Osteocyte (in vitro differentiated cells): Measurements from ENCODE around the gene DGCR8. TPM values are rescaled to one million over a fixed set of nuclear protein-coding genes. Genes with fewer than 3 reads are reported as not detected.
"Not testable (repeated sequence)": the region's sequence is repeated elsewhere in the genome, so short reads cannot be mapped to it uniquely, and the experiment has no call there.

Experiments used
- DNase-seq: peaks from one replicate; pipeline ENCODE4 v3.0.0; 2021; ENCODE audit warnings: mixed read lengths; ENCODE audit not compliant: unreplicated experiment; ENCODE audit errors: extremely low spot score
- H3K27ac Mint-ChIP-seq: one replicate; pipeline ENCODE4 v1.8.0; 2021; ENCODE audit warnings: mild to moderate bottlenecking, mixed read lengths; ENCODE audit not compliant: unreplicated experiment
- H3K27me3 Mint-ChIP-seq: one replicate; pipeline ENCODE4 v1.8.0; 2021; ENCODE audit warnings: mixed read lengths; ENCODE audit not compliant: unreplicated experiment
- H3K36me3 Mint-ChIP-seq: one replicate; pipeline ENCODE4 v1.8.0; 2021; ENCODE audit warnings: mixed read lengths; ENCODE audit not compliant: unreplicated experiment
- H3K4me1 Mint-ChIP-seq: one replicate; pipeline ENCODE4 v1.8.0; 2021; ENCODE audit warnings: mixed read lengths; ENCODE audit not compliant: unreplicated experiment
- H3K4me3 Mint-ChIP-seq: one replicate; pipeline ENCODE4 v1.8.0; 2021; ENCODE audit warnings: mild to moderate bottlenecking, moderate library complexity, mixed read lengths; ENCODE audit not compliant: unreplicated experiment
- H3K9me3 Mint-ChIP-seq: one replicate; pipeline ENCODE4 v1.8.0; 2021; ENCODE audit warnings: mixed read lengths; ENCODE audit not compliant: unreplicated experiment
- total RNA-seq: library from RNA; stranded (reverse); gene quantifications from 2 replicates; pipeline ENCODE4 v1.2.1, GENCODE V29; 2021
- TF ChIP-seq, protein P1 (sequence below): fragments of 200-600 bp; sonication (generic); IDR thresholded peaks from 2 replicates; pipeline ENCODE4 v1.5.0; 2021; ENCODE audit warnings: antibody characterized with exemption, mild to moderate bottlenecking, moderate library complexity

The DGCR8 gene
- total RNA-seq, 1 donor from 2014 or later, result 45.1 TPM

DNA sequence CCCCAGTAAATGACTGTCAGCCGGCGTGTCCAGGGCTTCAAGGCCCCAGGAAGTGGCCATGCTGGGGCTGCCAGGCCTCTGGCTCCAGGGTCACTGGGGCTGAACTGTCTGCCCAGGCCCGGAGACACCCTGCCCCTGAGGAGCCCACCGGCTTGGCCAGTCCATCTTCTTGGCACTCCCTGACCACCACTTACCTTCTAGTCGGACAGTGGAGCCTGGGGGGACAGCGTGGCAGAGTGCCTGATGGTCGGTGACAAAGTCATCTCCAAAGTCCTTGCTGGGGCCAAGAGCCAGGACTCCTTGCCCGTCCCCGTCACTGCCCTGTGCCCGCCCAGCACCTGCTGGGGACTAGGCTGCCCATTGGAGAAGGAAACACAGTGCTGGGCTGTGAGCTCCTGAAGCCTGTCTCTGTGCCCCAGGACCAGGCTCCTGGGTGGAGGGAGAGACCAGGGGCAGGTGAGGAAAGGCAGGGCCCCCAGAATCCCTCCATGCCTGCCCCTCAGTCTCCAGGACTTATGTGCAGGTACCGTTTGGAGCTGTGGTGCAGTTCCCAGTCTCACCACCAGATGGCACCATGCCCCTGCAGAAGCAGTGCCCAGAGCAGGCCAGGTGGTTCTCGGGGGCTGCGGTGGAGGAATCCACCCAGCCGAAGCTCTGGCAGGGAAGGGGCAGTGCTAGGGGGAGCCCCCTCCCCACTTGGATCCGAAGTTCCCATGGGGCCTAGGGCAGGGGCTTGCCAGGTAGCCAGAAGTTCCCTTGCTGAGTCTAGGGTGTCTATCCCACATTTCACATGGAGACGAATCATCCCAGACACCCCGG lies 76.8 kb downstream of the DGCR8 start:
- no peaks in the 10 kb centered on the region for H3K27me3 Mint-ChIP-seq
- H3K9me3 Mint-ChIP-seq, result no peaks in the 10 kb centered on the region
- peak; percentile 94 for DNase-seq
- H3K36me3 Mint-ChIP-seq, result no peaks in the 10 kb centered on the region
- TF ChIP-seq, protein P1, sequence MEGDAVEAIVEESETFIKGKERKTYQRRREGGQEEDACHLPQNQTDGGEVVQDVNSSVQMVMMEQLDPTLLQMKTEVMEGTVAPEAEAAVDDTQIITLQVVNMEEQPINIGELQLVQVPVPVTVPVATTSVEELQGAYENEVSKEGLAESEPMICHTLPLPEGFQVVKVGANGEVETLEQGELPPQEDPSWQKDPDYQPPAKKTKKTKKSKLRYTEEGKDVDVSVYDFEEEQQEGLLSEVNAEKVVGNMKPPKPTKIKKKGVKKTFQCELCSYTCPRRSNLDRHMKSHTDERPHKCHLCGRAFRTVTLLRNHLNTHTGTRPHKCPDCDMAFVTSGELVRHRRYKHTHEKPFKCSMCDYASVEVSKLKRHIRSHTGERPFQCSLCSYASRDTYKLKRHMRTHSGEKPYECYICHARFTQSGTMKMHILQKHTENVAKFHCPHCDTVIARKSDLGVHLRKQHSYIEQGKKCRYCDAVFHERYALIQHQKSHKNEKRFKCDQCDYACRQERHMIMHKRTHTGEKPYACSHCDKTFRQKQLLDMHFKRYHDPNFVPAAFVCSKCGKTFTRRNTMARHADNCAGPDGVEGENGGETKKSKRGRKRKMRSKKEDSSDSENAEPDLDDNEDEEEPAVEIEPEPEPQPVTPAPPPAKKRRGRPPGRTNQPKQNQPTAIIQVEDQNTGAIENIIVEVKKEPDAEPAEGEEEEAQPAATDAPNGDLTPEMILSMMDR, result peak; percentile 97
- H3K4me3 Mint-ChIP-seq, result no peak overlapping the region
- H3K4me1 Mint-ChIP-seq, result peaks cover 9% of the 10 kb centered on the region
- H3K27ac Mint-ChIP-seq, result no peak overlapping the region

DNA sequence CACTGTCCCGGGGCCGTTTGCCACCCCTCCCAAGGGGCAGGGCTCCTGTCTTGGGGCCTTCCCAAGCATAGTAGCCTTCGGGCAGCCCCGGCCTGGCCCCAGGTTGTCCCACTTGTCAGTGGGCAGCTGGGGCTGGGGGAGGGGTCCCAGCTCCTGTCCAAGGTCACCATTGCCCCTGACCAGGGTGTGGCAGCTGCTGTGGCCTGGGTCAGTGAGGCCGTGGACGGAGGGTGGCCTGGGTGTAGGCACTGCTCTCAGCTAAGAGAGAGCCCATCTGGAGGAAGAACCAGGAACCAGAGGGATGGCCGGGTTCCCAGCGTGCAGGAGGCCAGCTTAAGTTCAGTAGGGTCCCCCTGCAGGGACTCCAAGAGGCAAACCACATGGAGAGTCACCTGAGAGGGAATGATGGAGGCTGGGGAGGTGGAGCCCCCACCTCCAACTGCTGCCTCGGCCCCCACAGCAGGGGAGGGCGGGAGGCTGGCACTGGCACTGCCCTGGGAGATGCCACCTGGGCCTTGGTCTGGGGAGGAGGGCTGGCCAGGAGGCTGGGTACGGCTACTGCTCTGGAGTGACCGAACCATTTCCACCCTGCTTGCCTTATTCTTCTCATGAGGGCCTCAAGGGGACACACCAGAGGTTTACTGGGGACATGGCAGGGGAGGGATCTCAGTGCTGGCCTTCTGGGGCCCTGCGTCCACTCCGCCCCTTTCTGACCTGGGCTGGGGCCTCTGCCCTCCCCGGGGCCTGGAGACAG lies 77.6 kb downstream of the DGCR8 start:
- no peak overlapping the region for H3K4me3 Mint-ChIP-seq
- TF ChIP-seq, protein P1, result no peak
- no peaks in the 10 kb centered on the region for H3K36me3 Mint-ChIP-seq
- no peak overlapping the region for H3K27ac Mint-ChIP-seq
- no peaks in the 10 kb centered on the region for H3K27me3 Mint-ChIP-seq
- H3K9me3 Mint-ChIP-seq, result no peaks in the 10 kb centered on the region
- no peak for DNase-seq
- H3K4me1 Mint-ChIP-seq, result peaks cover 9% of the 10 kb centered on the region

DNA sequence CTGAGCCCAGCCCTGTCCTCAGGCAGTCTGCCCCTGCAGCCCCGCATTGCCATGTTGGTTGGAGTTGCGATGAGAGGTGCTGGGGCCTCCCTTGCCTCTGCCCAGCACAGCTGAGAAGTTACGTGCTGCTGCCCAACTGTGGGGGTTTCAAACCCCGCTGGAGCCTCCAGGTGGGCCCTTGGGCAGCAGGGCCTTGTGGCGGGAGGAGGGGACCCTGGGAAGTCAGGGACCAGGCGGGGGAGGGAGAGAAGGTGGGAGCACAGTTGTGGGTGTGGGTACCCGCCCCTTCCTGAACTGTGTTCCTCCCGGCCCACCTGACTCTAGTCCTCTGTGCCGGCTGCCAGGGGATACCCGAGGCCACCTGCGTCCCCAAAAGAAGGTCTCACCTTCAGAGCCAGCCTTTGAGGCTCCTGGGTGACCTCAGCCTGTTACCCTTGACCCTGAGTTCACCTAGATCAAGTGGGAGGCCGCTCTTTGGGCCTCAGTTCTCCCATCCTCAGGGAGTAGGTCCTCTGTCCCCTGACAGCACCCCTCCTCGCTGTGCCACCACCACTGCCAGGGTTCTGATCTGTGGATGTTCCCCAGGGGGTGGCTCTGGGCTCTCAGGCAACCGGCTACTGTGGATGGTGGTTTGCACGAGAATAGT lies 78.5 kb downstream of the DGCR8 start:
- no peak overlapping the region for H3K27ac Mint-ChIP-seq
- H3K9me3 Mint-ChIP-seq, result no peaks in the 10 kb centered on the region
- no peak for DNase-seq
- TF ChIP-seq, protein P1, result no peak
- peaks cover 9% of the 10 kb centered on the region for H3K4me1 Mint-ChIP-seq
- no peak overlapping the region for H3K4me3 Mint-ChIP-seq
- no peaks in the 10 kb centered on the region for H3K36me3 Mint-ChIP-seq
- no peaks in the 10 kb centered on the region for H3K27me3 Mint-ChIP-seq

DNA sequence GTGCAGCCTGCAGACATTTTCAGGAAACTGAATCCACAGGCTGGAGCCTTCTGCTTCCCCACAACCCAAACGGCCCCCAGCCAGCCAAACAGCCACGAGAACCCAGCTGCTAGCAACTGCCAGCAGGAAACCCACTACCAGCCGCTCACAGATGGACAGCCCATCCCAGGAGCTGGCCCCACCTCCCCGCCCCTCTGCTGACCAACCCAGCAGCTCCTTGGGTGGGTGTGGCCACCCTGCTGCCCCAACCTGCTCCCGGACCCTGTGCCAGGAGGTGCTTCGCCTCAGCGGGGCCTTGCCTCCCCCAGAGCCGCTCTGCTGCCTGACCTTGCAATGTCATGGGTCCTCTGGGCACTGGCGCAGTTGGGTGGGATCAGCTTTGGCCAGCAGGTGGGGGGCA lies 79.0 kb downstream of the DGCR8 start:
- Mint-ChIP-seq H3K4me1 (peaks cover 4% of the 10 kb centered on the region), H3K4me3 (no peak overlapping the region), H3K27ac (no peak overlapping the region)

DNA sequence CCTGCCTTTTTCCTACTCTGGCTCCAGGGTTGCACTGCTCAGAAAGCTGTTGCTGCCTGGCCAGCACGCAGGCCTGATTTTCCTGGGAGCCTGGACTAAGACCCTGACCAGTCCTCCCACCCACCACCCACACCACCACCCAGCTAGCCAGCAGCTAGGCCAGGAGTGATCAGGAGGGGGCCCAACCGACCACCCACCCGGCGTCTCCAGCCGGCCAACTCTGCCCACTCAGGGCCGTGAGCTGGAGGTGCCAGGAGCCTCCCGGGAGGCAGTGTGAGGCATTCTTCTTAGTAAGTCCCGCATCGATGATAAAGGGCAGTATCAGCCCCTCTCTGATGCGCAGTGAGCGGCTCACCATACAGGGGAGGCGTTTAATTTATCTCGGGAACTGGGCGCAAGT lies 79.5 kb downstream of the DGCR8 start:
- H3K27ac Mint-ChIP-seq, H3K4me1 Mint-ChIP-seq, H3K27me3 Mint-ChIP-seq, H3K4me3 Mint-ChIP-seq, H3K36me3 Mint-ChIP-seq, DNase-seq, H3K9me3 Mint-ChIP-seq: not testable (repeated sequence)

More for the DNA sequence above, 79.0 kb downstream of the DGCR8 start:
- Mint-ChIP-seq H3K27me3 (no peaks in the 10 kb centered on the region), H3K36me3 (no peaks in the 10 kb centered on the region), H3K9me3 (no peaks in the 10 kb centered on the region)
- DNase-seq, result no peak
- TF ChIP-seq, protein P1, result no peak
